NCI-H1417 treated with DMSO at 0.1 percent for 48 hours (cell line): ENCODE data around the gene TMEM30A.

Source experiments
- DNase-seq: peaks from one replicate; lab custom pipeline; 2025; lab: John Stamatoyannopoulos, UW

Gene TMEM30A

DNA sequence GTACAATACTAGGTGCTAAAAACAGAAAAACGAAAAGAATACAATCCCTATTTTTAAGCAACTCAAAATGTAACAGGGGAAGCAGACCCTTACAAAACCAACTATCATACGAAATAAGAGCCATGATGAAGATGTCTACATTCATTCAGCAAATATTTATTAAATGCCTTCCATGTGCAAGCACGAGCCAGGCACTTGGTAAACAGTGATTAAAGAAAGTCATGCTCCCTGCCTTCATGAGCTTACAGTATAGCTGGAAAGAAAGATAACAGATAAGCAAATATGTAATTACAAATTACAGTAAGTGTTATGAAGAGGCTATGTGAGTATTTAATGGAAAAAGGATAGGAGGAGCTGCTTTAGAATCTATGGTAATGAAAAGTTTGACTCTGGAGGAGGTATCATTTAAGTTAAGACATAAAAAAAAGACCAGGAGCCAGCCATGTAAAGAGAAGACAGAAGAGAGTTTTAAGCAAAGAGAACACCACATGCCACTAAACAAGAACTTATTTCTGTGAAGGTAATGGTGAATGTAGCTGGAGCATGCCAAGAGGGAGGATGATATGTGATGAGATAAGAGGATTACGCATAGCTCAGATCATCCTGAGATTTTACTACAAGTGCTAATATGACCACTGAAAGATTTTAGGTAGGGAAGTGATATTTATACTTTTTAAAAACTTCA lies 21.7 kb downstream of the TMEM30A start:
- DNase-seq = no peak

DNA sequence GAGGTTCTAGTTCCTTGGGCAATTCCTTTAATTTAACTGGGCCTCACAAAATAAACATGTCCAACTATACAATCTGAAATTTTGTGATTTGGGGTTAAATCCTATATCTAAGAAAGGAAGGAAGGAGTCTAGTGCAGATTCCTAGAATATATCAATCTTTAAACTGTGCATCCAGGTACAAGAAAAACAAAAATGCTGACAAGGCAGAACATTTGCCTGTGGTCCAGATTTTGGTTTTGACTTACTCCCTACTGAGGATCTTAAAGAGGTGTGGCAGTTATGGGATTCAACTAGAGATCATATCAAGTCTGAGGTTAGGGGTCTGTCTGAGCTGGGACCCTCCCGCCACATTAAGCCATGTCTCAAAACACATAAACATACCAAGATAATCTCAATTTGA lies 23.3 kb downstream of the TMEM30A start:
- DNase-seq = no peak

DNA sequence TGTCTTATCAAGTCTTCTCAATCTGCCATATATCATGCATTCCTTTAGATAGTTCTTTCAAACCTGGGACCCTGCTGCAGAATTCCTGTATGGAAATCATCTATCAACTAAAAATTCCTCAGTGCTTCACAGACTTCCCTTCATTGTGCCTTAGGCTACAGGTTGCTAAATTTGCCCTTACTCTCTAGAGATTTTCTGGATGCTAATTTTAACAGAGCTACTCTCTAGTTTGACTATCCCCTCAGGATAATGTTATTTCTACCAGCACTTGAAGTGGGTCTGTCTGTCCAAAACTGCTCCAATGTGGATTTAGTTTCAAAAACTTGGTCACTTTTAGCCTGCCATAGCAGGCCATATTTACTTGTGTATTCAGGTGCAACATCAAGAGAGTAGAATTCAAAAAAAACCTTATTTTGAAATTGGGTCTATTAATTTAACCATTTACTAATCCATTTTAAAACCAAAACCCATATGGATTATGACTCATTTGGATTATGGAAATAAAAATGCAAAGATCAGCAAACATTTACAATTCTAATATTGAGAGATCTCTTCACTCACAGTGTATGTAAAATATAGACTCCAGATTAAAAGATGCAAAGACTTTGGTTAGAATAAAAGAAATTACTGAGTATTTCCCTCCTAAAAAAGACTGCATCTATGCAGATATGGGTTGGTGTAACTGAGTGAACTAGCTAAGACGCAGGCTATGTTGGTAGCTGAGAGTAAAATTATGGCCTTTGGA lies 27.1 kb downstream of the TMEM30A start:
- no peak for DNase-seq

DNA sequence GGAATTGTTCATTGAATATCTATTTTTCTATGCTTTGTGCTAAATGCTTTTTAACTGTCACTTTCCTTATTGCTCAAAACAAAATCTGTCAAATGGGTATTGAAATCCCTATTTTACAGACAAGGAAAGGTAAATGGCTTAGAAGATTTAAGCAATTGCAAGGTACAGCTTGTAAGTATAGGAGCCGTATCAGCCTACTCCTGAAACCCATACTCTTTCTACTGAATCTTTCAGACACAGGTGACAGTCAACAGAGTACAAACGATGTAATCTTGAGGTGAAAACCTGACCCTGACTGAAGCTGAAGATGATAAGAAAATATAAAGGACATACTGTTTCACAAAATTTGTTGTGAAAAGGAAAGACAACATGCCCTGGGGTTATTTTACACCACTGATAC lies 34.0 kb downstream of the TMEM30A start:
- DNase-seq = no peak

DNA sequence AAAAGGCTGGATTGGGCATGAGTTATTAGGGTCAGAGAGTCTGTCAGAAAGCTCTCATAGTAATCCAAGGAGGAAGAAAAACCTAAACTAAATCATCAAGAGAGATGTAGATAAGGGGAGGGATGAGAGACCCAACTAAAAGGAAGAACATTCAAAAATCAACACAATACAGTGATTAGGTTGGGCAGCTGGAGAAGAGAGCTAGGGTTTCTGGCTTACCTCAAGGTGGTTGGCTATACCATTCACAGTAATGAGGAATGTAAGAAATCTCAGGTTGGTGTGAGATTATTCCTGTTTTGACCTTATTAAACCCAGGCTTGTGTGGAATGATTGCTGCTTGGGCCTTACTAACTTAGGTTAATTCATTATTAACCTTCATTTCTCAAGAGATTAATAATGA lies 34.8 kb downstream of the TMEM30A start:
- no peak for DNase-seq

DNA sequence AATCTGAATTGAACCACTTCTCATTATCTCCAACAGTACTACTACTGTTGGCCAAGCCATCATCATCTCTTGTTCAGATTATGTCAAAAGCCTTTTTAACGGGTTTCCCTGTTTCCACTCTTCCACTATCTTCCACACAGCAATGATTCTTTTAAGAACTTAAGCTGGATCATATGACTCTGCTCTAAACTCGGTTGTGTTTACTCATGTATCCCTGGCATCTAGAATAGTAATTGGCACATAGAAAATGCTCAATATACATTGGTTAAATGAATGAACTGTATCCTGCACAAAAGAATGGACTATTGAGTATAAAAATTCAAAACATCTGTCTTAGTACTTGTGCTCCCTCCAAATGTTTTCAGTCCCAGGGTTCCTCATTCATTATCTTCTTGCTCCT lies 38.2 kb downstream of the TMEM30A start:
- DNase-seq = no peak

DNA sequence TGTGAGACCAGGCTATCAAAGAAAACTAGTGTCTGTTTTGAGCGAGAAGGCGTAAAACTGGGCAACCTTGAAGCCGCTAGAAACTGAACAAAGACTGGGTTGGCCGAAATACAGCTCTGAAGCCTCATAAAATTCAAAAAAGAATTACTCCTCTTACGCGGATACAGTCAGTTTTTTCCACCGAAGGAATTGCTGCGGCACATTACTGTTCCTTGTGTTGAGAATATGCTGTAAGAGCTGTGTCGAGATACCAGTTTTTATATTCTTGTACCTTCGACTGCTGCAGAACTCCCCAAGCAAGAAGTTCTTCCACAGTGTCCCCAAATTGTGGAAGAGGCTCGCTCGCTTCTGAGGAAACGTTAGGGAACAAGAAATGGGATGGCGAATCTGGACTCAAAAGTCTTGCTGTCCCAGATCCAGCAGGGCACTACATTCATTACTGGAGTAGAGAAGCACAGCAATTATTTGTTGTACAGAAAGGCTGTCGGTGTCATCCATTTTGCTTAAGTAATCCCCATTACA lies 40.5 kb downstream of the TMEM30A start:
- no peak for DNase-seq

DNA sequence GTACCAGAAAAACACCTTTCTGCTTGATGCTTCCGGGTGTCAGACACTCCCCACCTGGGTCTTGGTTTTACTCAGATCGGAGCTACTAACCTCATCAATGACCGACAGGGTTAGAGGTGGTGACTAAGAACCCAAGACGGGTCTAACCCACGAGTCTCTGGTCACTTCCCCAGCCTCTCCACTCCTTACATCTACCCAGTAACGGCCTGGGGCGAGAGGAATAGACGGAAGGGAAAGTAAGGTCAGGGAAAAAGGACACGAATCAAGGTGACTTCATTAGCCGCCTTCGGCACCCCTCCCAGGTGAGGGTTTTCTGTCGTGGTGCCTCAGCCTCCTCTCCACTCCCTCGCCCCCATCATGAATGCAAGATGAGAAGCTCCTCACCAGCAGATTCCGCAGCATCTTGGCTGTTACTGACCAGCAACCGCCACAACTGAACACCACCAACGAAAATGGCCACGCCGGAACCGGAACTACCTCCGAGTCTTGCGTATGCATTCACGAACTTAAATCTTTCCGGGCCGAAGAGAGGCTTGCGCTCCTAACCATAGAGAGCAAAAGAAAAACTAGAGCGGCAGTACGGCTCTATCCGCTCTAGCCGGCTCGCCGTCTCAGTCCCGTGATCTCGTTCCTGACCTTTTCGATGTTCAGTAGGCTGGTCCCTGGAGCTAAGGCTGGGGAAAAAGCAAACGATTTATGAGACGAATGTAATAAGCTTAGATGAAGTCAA lies 41.1 kb downstream of the TMEM30A start, which contains the start of gene COX7A2:
TSS of gene COX7A2 (minus strand) at position 469 of the 730 bp plus-strand sequence. CDS start at position 402, 67 bp downstream.
- peak; percentile 88 for DNase-seq

DNA sequence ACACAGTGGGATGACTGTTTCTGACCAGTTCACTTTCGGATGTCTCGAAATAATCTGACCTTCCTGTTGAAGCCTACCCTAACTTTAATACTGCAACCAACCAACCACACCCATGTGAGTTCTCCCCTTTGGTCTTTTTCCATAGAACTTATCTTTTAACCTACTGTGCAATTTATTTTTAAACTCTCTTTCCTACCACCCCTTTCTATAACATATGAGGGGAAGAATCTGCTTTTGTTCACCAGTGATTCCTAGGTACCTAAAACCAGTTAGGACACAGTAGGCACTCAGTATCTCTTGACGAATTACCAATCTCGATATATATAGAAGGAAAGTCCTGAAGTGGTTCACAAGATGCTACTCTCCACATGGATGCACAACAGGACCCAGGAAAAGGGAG lies 48.0 kb downstream of the TMEM30A start:
- no peak for DNase-seq

DNA sequence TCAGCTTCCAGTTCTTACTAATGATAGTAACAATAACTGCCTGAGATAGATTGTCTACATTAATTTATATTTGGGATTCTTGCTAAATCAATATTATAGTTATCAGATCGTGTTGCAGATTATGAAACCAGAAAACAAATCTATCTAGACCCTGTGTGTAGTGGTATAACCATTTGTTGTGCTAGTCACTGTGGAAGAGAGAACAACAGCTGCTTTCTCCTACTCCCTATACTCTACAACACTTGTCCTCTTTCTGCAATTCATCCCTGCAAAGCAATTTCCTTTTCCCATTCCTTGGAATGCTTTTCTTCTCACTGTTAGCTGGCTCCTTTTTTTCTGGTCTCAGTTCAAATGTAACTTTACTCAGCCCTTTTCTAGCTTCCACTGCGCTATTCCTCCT lies 49.3 kb downstream of the TMEM30A start:
- no peak for DNase-seq

DNA sequence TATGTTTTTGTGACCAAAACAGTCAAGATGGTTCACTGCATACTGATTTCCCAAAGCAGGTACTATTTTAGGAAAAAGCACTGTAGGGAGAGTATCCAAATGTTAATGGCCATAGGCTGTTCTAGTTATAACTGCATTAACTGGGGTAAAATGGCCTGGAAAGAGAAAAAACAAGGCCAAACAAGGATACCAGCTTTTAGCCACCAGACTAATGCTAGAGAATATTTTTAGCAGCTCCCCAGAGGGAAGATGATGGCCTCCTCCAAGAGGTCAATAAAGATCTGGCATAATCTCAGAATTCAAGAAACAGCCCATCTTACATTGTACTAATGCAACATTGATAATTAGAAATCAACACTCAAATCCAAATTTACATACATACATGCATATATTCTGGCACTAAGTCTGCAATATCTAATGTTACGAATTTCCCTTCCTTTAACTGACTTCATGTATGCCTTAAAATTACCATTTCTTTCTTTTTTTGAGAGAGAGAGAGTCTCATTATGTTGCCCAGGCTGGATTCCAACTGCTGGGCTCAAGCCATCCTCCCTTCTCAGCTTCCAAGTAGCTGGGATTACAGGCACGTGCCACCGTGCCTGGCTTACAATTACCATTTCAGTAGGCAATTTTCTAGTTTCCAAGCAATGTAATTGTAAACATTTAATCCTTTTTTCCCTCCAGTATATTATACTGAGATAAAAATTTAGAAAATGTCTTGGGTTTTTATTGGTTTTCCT lies 50.3 kb downstream of the TMEM30A start:
- DNase-seq = no peak

DNA sequence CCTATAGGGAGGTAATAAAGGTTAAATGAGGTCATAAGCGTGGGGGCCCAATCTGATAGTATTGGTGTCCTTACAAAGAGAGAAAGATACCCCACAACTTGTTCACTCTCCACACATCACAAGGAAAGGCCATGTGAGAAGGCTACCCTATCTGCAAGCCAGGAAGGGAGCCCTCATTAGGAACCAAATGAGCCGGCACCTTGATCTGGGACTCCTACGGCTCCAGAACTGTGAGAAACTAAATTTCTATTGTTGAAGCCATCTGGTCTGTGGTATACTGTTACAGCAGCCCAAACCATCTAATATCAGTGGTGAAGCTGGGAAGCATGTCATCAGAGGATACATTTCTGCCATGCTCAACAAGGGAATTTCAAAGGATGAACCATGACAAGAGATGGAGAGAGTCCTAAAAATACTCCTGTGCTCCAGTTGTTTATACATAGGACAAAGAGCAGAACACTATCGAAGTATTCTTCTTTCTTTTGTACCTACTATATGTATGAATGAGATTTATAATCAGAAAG lies 51.4 kb downstream of the TMEM30A start:
- DNase-seq = no peak

DNA sequence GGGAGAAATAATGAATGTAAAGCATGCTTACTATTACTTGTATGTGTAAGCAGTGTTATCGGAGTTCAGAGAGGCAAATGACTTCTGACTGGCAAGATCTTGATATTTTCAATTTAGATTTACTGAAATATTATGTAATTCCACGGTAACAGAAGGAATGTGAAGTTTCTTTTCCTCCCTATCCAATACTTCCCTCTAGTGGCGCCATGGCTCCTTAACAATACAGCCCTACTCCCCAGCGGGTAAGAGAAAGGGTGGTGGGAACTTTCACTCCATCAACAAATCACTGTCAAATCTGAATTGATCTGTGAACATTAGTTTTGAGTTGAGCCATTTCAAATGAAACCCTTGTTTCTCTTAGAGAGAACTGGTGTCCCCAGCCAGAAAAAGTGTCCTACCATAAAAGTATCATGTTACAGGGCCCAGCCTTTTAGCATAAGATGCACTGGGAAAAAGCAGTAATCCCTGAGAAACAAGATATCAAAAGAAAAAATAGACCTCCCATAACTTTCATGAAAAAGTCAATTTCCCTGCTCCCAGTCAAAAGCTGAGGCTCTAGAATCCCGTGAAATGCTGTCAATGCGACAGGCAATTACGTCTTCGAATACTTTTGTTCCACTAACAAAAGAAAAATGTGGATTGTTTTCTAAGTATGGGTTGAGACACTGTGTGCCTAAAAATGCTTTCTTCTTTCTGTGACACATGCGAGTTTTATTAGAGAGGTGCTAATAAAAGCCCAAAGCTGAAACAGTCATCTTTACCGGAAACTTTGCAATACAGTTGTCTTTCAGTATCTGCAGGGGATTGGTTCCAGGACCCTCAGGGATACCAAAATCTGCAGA lies 53.9 kb downstream of the TMEM30A start:
- no peak for DNase-seq

DNA sequence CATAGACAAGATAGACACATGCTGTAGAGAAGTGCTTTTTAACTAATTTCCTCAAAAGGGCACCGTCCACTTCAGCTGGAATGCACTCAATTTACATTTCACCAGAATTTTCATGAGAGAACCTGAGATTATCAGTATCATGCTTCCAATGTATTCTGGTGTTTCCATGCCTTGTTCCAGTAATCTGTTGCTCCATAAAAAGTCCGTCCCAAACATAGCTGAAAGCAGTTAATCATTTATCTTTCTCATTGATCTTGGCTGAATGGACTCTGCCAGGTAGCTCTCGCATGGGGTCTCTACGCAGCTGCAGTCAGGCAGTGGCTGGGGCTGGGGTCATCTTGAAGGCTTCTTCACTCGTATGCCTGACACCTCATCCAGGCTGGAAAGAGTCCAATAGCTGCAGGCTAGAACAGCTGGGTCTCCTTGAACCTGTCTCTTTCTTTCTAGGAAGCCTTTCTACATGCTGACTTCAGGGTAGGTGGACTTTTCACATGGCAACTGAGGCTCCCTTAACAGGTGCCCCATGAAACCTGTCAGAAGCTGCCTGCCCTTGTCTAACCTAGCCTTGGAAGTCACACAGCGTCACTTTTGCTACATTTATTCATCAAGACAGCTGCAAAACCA lies 60.2 kb downstream of the TMEM30A start:
- no peak for DNase-seq

DNA sequence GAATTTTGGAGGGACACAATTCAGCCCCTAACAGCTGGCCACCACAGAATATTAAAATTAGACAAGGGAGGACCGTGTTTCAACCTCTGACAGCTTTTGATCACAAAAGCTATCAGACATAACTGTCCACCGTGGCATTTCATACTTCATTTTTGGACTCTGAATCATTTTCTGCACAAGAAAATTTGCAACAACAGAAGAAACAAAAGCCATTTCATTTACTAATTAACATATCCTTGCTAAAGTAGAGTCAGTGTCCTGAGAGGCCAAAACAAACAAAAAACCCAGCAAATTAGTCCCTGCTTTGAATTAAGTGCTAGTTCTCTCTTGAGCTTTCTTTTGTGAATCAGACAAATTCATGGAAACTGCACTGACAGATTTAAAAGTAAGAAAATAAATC lies 61.2 kb downstream of the TMEM30A start:
- DNase-seq = no peak

DNA sequence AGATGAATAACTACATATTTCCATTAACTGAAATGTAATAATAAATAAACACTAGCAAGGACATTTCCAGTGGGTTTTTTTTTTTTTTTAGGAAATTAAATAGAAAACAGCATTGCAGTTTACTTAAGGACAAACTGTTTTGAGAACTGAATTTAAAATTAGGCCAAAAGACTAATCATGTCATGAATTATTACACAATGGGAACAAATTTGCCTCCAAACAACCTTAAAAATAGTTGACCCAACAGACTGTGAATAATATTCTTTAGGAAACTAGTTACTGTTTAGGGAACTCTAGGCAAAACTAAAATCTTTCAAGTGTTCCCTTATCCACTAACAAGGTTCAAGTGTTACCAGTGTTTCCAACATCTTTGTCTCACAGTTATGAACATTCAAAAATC lies 62.3 kb downstream of the TMEM30A start:
- DNase-seq = no peak

DNA sequence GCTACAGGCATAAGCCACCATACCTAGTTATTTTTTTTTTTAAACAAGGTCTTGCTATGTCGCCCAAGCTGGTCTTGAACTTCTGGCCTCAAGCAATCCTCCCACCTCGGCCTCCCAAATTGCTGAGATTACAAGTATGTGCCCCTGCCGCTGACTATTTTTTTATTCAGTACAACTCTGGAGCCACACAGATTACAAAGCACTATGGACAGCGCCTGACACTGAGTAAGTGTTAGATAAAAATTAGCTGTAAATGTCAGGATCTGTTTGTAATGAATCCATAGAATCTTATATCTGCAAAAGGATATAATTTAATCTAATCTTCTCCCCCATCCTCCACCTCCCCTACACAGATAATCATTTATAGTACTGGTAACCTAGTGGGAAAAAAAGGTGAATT lies 63.5 kb downstream of the TMEM30A start:
- DNase-seq = no peak

DNA sequence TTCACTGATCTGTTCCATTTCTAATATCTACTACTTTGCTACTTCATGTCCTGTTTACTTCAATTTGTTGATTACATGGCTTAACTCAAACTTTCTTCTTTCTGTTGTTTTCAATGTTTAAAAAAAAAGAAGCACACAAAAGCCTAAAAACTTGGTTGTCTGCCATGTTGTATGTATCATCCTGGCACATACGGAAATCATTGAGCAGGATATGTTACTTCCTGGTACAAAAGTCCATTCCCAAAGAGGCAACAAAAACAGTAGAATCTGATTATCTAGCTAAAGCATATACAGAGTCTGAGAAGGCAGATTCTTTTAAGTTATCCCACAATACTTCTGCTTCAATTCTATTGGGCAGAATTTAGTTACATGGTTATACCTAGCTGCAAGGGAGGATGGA lies 64.2 kb downstream of the TMEM30A start:
- no peak for DNase-seq

DNA sequence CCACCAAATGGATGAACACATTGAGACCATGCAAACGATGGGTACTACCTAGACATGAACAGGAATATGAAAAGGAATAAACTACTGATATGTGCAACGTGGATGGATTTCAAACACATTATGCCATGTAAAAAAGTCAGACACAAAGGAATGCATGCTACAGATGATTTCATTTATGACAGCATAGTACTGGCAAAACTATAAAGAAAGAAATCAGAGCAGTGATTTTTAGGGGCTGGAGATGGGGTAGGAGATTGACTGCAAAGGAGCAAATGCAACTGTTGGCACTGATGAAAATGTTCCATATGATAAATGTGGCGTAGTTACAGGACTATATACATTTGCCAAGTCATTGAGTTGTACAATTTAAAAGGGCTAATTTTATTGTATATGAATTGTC lies 65.3 kb downstream of the TMEM30A start:
- DNase-seq = no peak

DNA sequence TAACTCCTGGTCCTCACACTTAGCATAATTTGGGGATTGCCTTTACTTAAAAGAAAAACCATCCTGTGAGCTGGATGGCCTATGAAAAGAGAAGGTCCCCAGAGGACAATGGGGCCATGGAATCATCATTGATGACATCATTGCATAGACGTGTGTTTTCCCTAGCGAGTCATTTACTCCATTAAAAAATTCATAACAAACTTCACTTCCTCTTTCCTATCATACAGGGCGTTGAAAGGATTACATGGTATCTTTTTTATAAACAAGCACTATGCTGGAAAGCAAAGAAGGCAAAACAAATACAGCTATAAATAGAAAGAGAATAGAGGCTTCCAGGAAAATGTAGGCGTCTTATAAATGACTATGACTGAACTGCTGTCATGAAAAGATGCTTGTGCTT lies 67.4 kb downstream of the TMEM30A start:
- DNase-seq = no peak
